ENCODE measurements around the gene MAPKAPK2.

- no peak for TF ChIP-seq CTCF (IDR thresholded peaks at IDR 0.05)
- TF ChIP-seq EP300 (IDR thresholded peaks at IDR 0.05): peak in 1 of 4 donors; percentile 25
- TF ChIP-seq POLR2A (IDR thresholded peaks at IDR 0.05): no peak
- peak in 1 of 4 donors; percentile 78 for TF ChIP-seq POLR2AphosphoS5 (IDR thresholded peaks at IDR 0.05)
These were observed 21.6 kb downstream of the MAPKAPK2 start for GRCh38 chr1:206706298-206706791.

Measured in sigmoid colon (tissue), 4 donors.